Neuronal stem cell (in vitro differentiated cells): ENCODE data around the gene DLL3.

Experiments used
- DNase-seq: peaks from one replicate; pipeline ENCODE4 v3.0.0-alpha.2; 2013; ENCODE audit warnings: low spot score
- H2AFZ ChIP-seq: one replicate; pipeline ENCODE4 v1.6.1; 2013; ENCODE audit warnings: mild to moderate bottlenecking, low read length, inconsistent platforms
- H2AK5ac ChIP-seq: 2 replicates; pipeline ENCODE4 v1.6.1; 2013; ENCODE audit warnings: low read depth, mild to moderate bottlenecking, inconsistent platforms, low read length, moderate library complexity, mixed read lengths
- H2BK120ac ChIP-seq: 2 replicates; pipeline ENCODE4 v1.6.1; 2013; ENCODE audit warnings: low read depth, mild to moderate bottlenecking, inconsistent platforms, low read length, moderate library complexity, mixed read lengths
- H2BK12ac ChIP-seq: one replicate; pipeline ENCODE4 v1.6.1; 2013; ENCODE audit warnings: low read length, inconsistent platforms
- H2BK15ac ChIP-seq: 2 replicates; pipeline ENCODE4 v1.6.1; 2013; ENCODE audit warnings: mild to moderate bottlenecking, low read length, inconsistent platforms, mixed read lengths
- H2BK5ac ChIP-seq: one replicate; pipeline ENCODE4 v1.6.1; 2013; ENCODE audit warnings: inconsistent platforms, mild to moderate bottlenecking, low read length, moderate library complexity
- H3K14ac ChIP-seq: one replicate; pipeline ENCODE4 v1.6.1; 2013; ENCODE audit warnings: low read length, inconsistent platforms
- H3K18ac ChIP-seq: 2 replicates; pipeline ENCODE4 v1.6.1; 2013; ENCODE audit warnings: low read length, inconsistent platforms
- H3K23ac ChIP-seq: 2 replicates; pipeline ENCODE4 v1.6.1; 2013; ENCODE audit warnings: low read depth, mild to moderate bottlenecking, mixed read lengths, low read length, inconsistent platforms; ENCODE audit not compliant: poor library complexity
- H3K27ac ChIP-seq: replicated peaks from 3 replicates; pipeline ENCODE4 v1.5.1; 2013; ENCODE audit warnings: low read length, inconsistent platforms
- H3K27me3 ChIP-seq, 3 experiments: 2 replicates each; pipeline ENCODE4 v1.6.1; 2013; ENCODE audit warnings: low read length in 3 of 3, mild to moderate bottlenecking in 2 of 3, inconsistent platforms in 1 of 3, low read depth in 1 of 3, mixed read lengths in 1 of 3, moderate library complexity in 1 of 3; ENCODE audit not compliant: control insufficient read depth in 3 of 3, insufficient read depth in 3 of 3
- H3K36me3 ChIP-seq, 2 donors: replicated peaks in 1 of 2; 2 replicates each; pipeline ENCODE4 v1.6.1; 2013; ENCODE audit warnings: low read length in 2 of 2; ENCODE audit not compliant: control insufficient read depth in 2 of 2, insufficient read depth in 2 of 2
- H3K4ac ChIP-seq: 2 replicates; pipeline ENCODE4 v1.6.1; 2013; ENCODE audit warnings: inconsistent platforms, mild to moderate bottlenecking, low read length, moderate library complexity
- H3K4me1 ChIP-seq, 2 donors: 1 replicate in 1 of 2; 2 replicates in 1 of 2; pipeline ENCODE4 v1.6.1; 2013; ENCODE audit warnings: low read length in 2 of 2, low read depth in 1 of 2; ENCODE audit not compliant: control insufficient read depth in 2 of 2, insufficient read depth in 1 of 2
- H3K4me2 ChIP-seq: one replicate; pipeline ENCODE4 v1.6.1; 2013; ENCODE audit warnings: mild to moderate bottlenecking, low read length, inconsistent platforms; ENCODE audit not compliant: insufficient read depth, poor library complexity, severe bottlenecking
- H3K4me3 ChIP-seq, 2 donors: 2 replicates each; pipeline ENCODE4 v1.5.1; 2013; ENCODE audit warnings: low read length in 2 of 2, mild to moderate bottlenecking in 2 of 2, inconsistent platforms in 1 of 2, moderate library complexity in 1 of 2
- H3K79me1 ChIP-seq: one replicate; pipeline ENCODE4 v1.6.1; 2013; ENCODE audit warnings: low read depth, mild to moderate bottlenecking, inconsistent platforms, low read length, moderate library complexity
- H3K9ac ChIP-seq: one replicate; pipeline ENCODE4 v1.6.1; 2013; ENCODE audit warnings: mild to moderate bottlenecking, low read depth, low read length, inconsistent platforms; ENCODE audit not compliant: poor library complexity
- H3K9me3 ChIP-seq, 2 donors: replicated peaks in 1 of 2; 2 replicates each; pipeline versions ENCODE3 to v1.6.1; 2013; ENCODE audit warnings: low read length in 2 of 2, mild to moderate bottlenecking in 2 of 2, inconsistent platforms in 1 of 2, low read depth in 1 of 2, mixed read lengths in 1 of 2, moderate library complexity in 1 of 2; ENCODE audit not compliant: control insufficient read depth in 2 of 2, insufficient read depth in 1 of 2
- H4K8ac ChIP-seq: one replicate; pipeline ENCODE4 v1.6.1; 2013; ENCODE audit warnings: low read depth, mild to moderate bottlenecking, inconsistent platforms, low read length, moderate library complexity
- H4K91ac ChIP-seq: one replicate; pipeline ENCODE4 v1.6.1; 2013; ENCODE audit warnings: low read length, low read depth, mild to moderate bottlenecking, inconsistent platforms; ENCODE audit not compliant: poor library complexity
- WGBS, 2 donors: extraction: QIAGEN DNeasy Blood & Tissue Kit; methylation state at CpG; one replicate each; pipeline ENCODE4 v1.1.7; 2013; ENCODE audit warnings: missing lambda C conversion rate in 2 of 2, mixed read lengths in 1 of 2; ENCODE audit not compliant: insufficient read length in 2 of 2, insufficient replicate concordance in 1 of 2; ENCODE audit errors: extremely low coverage in 2 of 2; 5-methylcytosine and 5-hydroxymethylcytosine counted together

Gene DLL3

GRCh38 chr19:39544226-39544903 lies 45.6 kb downstream of the DLL3 start:
- Histone ChIP-seq H3K9ac (no peak overlapping the region), H4K8ac (no peak overlapping the region), H3K23ac (no peak overlapping the region), H3K14ac (no peak overlapping the region), H3K27ac (no peak overlapping the region), H2BK5ac (no peak overlapping the region), H3K4me1 (peaks cover 5 to 9% of the 10 kb centered on the region in 2 donors), H3K18ac (no peak overlapping the region), H3K27me3 (peaks cover 0 to 2% (median 0%) of the 10 kb centered on the region in 3 experiments), H2BK120ac (no peak overlapping the region), H4K91ac (no peak overlapping the region), H3K79me1 (peaks cover 1% of the 10 kb centered on the region), H2AFZ (no peak overlapping the region), H2AK5ac (no peak overlapping the region), H3K4me3 (no peak overlapping the region), H2BK12ac (no peak overlapping the region), H3K36me3 (no peaks in the 10 kb centered on the region), H3K9me3 (peaks cover 0 to 2% of the 10 kb centered on the region in 2 donors), H3K4me2 (no peak overlapping the region), H3K4ac (no peak overlapping the region), H2BK15ac (no peak overlapping the region)
- no peak for DNase-seq
- WGBS, 2 donors: no CpG with 5 or more reads among the region's 7 CpGs

GRCh38 chr19:39544911-39545310 lies 46.2 kb downstream of the DLL3 start:
- Histone ChIP-seq H3K4me1 (peaks cover 5 to 9% of the 10 kb centered on the region in 2 donors), H4K91ac (no peak overlapping the region), H2AK5ac (no peak overlapping the region), H2BK5ac (no peak overlapping the region), H3K9ac (no peak overlapping the region), H3K27me3 (peaks cover 0 to 5% (median 0%) of the 10 kb centered on the region in 3 experiments), H2BK15ac (no peak overlapping the region), H3K18ac (no peak overlapping the region), H3K14ac (no peak overlapping the region), H3K23ac (no peak overlapping the region), H3K36me3 (no peaks in the 10 kb centered on the region), H2BK120ac (no peak overlapping the region), H4K8ac (no peak overlapping the region), H3K9me3 (peaks cover 0 to 2% of the 10 kb centered on the region in 2 donors), H2BK12ac (no peak overlapping the region), H3K27ac (no peak overlapping the region), H3K79me1 (peaks cover 1% of the 10 kb centered on the region), H3K4me2 (no peak overlapping the region), H3K4ac (no peak overlapping the region), H2AFZ (no peak overlapping the region), H3K4me3 (no peak overlapping the region)
- no peak for DNase-seq
- no CpG with 5 or more reads among the region's 1 CpG for WGBS, 2 donors

DNA sequence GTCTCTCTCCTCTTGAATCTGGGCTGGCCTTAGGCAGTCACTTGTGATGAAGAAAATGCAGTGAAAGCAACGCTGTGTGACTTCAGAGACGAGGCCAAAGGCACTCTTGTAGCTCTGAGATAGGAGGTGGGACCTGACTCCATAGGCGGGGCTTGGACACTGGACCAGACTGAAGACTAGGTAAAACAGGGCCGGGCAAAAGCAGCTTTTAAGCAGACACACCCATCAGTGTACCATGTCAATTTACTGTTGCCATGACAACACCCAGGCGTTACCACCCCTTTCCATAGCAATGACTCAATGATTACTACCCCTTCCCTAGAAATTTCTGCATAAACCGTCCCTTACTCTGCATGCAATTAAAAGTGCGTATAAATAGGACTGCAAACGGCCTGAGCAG lies 47.9 kb downstream of the DLL3 start:
- Histone ChIP-seq H2BK12ac (no peak overlapping the region), H2BK5ac (no peak overlapping the region), H4K8ac (no peak overlapping the region), H3K9ac (no peak overlapping the region), H3K14ac (no peak overlapping the region), H2BK120ac (no peak overlapping the region), H3K27ac (no peak overlapping the region), H3K4ac (no peak overlapping the region), H2AFZ (no peak overlapping the region), H3K36me3 (no peaks in the 10 kb centered on the region), H4K91ac (no peak overlapping the region), H3K4me2 (no peak overlapping the region), H3K9me3 (peaks cover 0 to 2% of the 10 kb centered on the region in 2 donors), H3K79me1 (peaks cover 1% of the 10 kb centered on the region), H3K4me1 (peaks cover 5 to 9% of the 10 kb centered on the region in 2 donors), H3K27me3 (peaks cover 0 to 8% (median 0%) of the 10 kb centered on the region in 3 experiments), H3K18ac (no peak overlapping the region), H3K4me3 (no peak overlapping the region), H2BK15ac (no peak overlapping the region), H2AK5ac (no peak overlapping the region), H3K23ac (no peak overlapping the region)
- WGBS, 2 donors: no CpG with 5 or more reads among the region's 8 CpGs
- no peak for DNase-seq

DNA sequence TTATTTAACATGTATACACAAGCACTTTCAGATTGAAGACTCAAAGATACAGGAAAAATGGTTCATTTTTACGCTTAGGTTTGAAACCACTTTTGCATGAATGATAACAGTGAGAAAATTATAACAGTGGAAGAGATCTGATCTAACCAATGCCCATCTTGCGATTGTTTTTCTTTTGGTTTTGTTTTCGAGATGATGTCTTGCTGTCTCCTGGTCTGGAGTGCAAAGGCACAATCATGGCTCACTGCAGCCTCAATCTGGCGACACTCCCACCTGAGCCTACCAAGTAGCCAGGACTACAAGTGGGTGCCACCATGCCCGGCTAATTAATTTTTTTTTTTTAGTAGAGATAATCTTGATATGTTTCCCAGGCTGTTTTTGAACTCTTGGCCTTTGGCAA lies 51.5 kb downstream of the DLL3 start:
- no peaks in the 10 kb centered on the region for H3K9me3 ChIP-seq
- no peak overlapping the region for H2AFZ ChIP-seq
- H3K4me1 ChIP-seq: no peaks in the 10 kb centered on the region
- no peak overlapping the region for H2BK5ac ChIP-seq
- no peak for DNase-seq
- no peak overlapping the region for H3K27ac ChIP-seq
- no peak overlapping the region for H4K8ac ChIP-seq
- H3K79me1 ChIP-seq: no peaks in the 10 kb centered on the region
- H2BK12ac ChIP-seq: no peak overlapping the region
- no CpG with 5 or more reads among the region's 5 CpGs for WGBS, 2 donors
- H4K91ac ChIP-seq: no peak overlapping the region
- peaks cover 0 to 17% (median 0%) of the 10 kb centered on the region in 3 experiments for H3K27me3 ChIP-seq
- H3K23ac ChIP-seq: no peak overlapping the region
- no peak overlapping the region for H3K4ac ChIP-seq
- no peak overlapping the region for H3K4me2 ChIP-seq
- no peak overlapping the region for H3K4me3 ChIP-seq
- H2BK120ac ChIP-seq: no peak overlapping the region
- no peak overlapping the region for H2BK15ac ChIP-seq
- no peak overlapping the region for H3K9ac ChIP-seq
- H3K18ac ChIP-seq: no peak overlapping the region
- H3K14ac ChIP-seq: no peak overlapping the region
- no peaks in the 10 kb centered on the region for H3K36me3 ChIP-seq
- no peak overlapping the region for H2AK5ac ChIP-seq
